AG10803 (cell line): ENCODE measurements around the gene RAB31.

Source experiments
- DNase-seq: peaks from one replicate; pipeline ENCODE4 v3.0.0; 2010; ENCODE audit warnings: low read depth
- H3K4me3 ChIP-seq: 2 replicates; pipeline ENCODE4 v1.5.1; 2011; ENCODE audit warnings: mild to moderate bottlenecking, low read length, control low read depth
- CTCF ChIP-seq: conservative IDR thresholded peaks from 2 replicates; pipeline ENCODE4 v1.5.1; 2011; ENCODE audit warnings: mild to moderate bottlenecking, low read length, control low read depth, inconsistent platforms

The RAB31 gene

GRCh38 chr18:9818423-9818734 is 110.3 kb downstream of the RAB31 start:
- no peak overlapping the region for H3K4me3 ChIP-seq
- DNase-seq, result no peak
- no peak for TF ChIP-seq CTCF

- DNase-seq, result no peak
- no peak overlapping the region for H3K4me3 ChIP-seq
- TF ChIP-seq CTCF, result no peak
Measured at GRCh38 chr18:9820127-9820526, 112.0 kb downstream of the RAB31 start.

GRCh38 chr18:9820719-9821118 is 112.6 kb downstream of the RAB31 start:
- DNase-seq, result no peak
- no peak for TF ChIP-seq CTCF
- no peak overlapping the region for H3K4me3 ChIP-seq

- no peak overlapping the region for H3K4me3 ChIP-seq
- TF ChIP-seq CTCF, result no peak
- no peak for DNase-seq
Measured at GRCh38 chr18:9822587-9823185, 114.6 kb downstream of the RAB31 start.

GRCh38 chr18:9823805-9824473 is 115.8 kb downstream of the RAB31 start:
- no peak for TF ChIP-seq CTCF
- DNase-seq, result peak; percentile 79
- no peak overlapping the region for H3K4me3 ChIP-seq

GRCh38 chr18:9824474-9824832 is 116.4 kb downstream of the RAB31 start:
- peak; percentile 95 for DNase-seq
- H3K4me3 ChIP-seq, result no peak overlapping the region
- no peak for TF ChIP-seq CTCF

GRCh38 chr18:9824952-9825371 is 116.9 kb downstream of the RAB31 start:
- DNase-seq, result no peak
- no peak overlapping the region; the same call in 1 of the 2 replicates for H3K4me3 ChIP-seq
- TF ChIP-seq CTCF, result no peak
